Astrocyte of the spinal cord (primary cell): ENCODE data around the gene MBP.

Experiments
- DNase-seq: peaks from one replicate; pipeline ENCODE4 v3.0.0; 2011; ENCODE audit warnings: low read depth, low spot score
- H3K4me3 ChIP-seq: 2 replicates; pipeline ENCODE4 v1.5.1; 2011; ENCODE audit warnings: low read depth, mild to moderate bottlenecking, low read length, moderate library complexity
- CTCF ChIP-seq: IDR thresholded peaks from 2 replicates; pipeline ENCODE4 v1.5.1; 2012; ENCODE audit warnings: low read depth, mild to moderate bottlenecking, low read length, inconsistent platforms
- in situ Hi-C: cut with HindIII; loops from 2 replicates; pipeline ENCODE4 v1.10.0; 2017; ENCODE audit warnings: low sequenced_read_pairs

The MBP gene

GRCh38 chr18:77119851-77120491, 12.6 kb downstream of the MBP start:
- in situ Hi-C loops = no loop called here
- TF ChIP-seq CTCF = no peak
- H3K4me3 ChIP-seq = no peak overlapping the region
- DNase-seq = no peak

GRCh38 chr18:77119101-77119850, 13.3 kb downstream of the MBP start:
- DNase-seq = no peak
- no peak overlapping the region for H3K4me3 ChIP-seq
- in situ Hi-C loops = no loop called here
- no peak for TF ChIP-seq CTCF

- no peak overlapping the region for H3K4me3 ChIP-seq
- DNase-seq = no peak
- in situ Hi-C loops = no loop called here
- no peak for TF ChIP-seq CTCF
These were observed 14.1 kb downstream of the MBP start for GRCh38 chr18:77118256-77119090.

GRCh38 chr18:77116201-77117080, 16.1 kb downstream of the MBP start:
- TF ChIP-seq CTCF = no peak
- in situ Hi-C loops = no loop called here
- no peak overlapping the region for H3K4me3 ChIP-seq

GRCh38 chr18:77115192-77115953, 17.2 kb downstream of the MBP start:
- in situ Hi-C loops = no loop called here
- no peak overlapping the region for H3K4me3 ChIP-seq
- no peak for TF ChIP-seq CTCF
- no peak for DNase-seq

More at GRCh38 chr18:77116201-77117080, 16.1 kb downstream of the MBP start:
- no peak for DNase-seq
